ENCODE results near the gene VWA2.

DNA sequence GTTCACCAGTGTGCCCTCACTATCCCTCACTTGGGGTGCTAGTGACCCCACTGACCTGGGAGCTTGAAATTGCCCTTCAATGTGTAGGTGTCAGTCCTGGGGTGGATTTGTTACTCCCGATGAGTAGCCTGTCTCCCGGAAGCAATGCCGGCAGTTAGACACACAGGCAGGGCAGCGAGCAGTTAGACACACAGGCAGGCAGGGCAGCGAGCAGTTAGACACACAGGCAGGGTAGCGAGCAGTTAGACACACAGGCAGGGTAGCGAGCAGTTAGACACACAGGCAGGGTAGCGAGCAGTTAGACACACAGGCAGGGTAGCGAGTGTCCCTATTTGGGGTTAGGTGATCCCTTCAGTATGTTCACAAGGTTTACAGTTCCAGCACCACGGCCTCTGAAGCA is 44.0 kb downstream of the VWA2 start:
- TF ChIP-seq, protein P1, sequence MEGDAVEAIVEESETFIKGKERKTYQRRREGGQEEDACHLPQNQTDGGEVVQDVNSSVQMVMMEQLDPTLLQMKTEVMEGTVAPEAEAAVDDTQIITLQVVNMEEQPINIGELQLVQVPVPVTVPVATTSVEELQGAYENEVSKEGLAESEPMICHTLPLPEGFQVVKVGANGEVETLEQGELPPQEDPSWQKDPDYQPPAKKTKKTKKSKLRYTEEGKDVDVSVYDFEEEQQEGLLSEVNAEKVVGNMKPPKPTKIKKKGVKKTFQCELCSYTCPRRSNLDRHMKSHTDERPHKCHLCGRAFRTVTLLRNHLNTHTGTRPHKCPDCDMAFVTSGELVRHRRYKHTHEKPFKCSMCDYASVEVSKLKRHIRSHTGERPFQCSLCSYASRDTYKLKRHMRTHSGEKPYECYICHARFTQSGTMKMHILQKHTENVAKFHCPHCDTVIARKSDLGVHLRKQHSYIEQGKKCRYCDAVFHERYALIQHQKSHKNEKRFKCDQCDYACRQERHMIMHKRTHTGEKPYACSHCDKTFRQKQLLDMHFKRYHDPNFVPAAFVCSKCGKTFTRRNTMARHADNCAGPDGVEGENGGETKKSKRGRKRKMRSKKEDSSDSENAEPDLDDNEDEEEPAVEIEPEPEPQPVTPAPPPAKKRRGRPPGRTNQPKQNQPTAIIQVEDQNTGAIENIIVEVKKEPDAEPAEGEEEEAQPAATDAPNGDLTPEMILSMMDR (IDR thresholded peaks at IDR 0.05; ENCODE audit: extremely low read depth in 1 of 2, insufficient read depth in 1 of 2, low read depth in 1 of 2, low read length in 2 of 2) = no peak
- TF ChIP-seq POLR2AphosphoS5 (IDR thresholded peaks at IDR 0.05; ENCODE audit: insufficient read depth, low read depth, low read length) = no peak
- no peak for TF ChIP-seq GATA2 (IDR thresholded peaks at IDR 0.05; ENCODE audit: insufficient read depth, insufficient read length, low read depth, low read length)
- no peak for TF ChIP-seq POLR2A (IDR thresholded peaks at IDR 0.05; ENCODE audit: low read depth, low read length)
- TF ChIP-seq EZH2 (IDR thresholded peaks at IDR 0.05; ENCODE audit: borderline replicate concordance, low read depth, low read length, severe bottlenecking) = no peak
- no peak for TF ChIP-seq MYC (IDR thresholded peaks at IDR 0.05; ENCODE audit: low read depth, low read length)
- TF ChIP-seq JUN (IDR thresholded peaks at IDR 0.05; ENCODE audit: borderline replicate concordance, insufficient read depth, insufficient read length, low read depth) = no peak
